Left ventricle myocardium inferior (tissue), 1 donor: Measurements from ENCODE around the gene DAAM2. TPM values are rescaled to one million over a fixed set of nuclear protein-coding genes. Genes with fewer than 3 reads are reported as not detected.

Experiments used
- DNase-seq: peaks from one replicate; pipeline ENCODE4 v3.0.0-alpha.2; 2020
- H3K27ac ChIP-seq: fragments of 200-600 bp; replicated peaks from 2 replicates; pipeline ENCODE4 v1.8.0; 2021
- H3K27me3 ChIP-seq: fragments of 200-600 bp; 2 replicates; pipeline ENCODE4 v1.8.0; 2021; ENCODE audit warnings: low read depth
- H3K36me3 ChIP-seq: fragments of 200-600 bp; 2 replicates; pipeline ENCODE4 v1.8.0; 2021
- H3K4me1 ChIP-seq: fragments of 200-600 bp; 2 replicates; pipeline ENCODE4 v1.8.0; 2021
- H3K4me3 ChIP-seq: fragments of 200-600 bp; 2 replicates; pipeline ENCODE4 v1.8.0; 2021; ENCODE audit warnings: mild to moderate bottlenecking, moderate library complexity
- H3K9me3 ChIP-seq: fragments of 200-600 bp; replicated peaks from 2 replicates; pipeline ENCODE4 v1.8.0; 2021
- CTCF ChIP-seq: fragments of 200-600 bp; IDR thresholded peaks from 2 replicates; pipeline ENCODE4 v1.8.0; 2021; ENCODE audit warnings: antibody characterized with exemption, mild to moderate bottlenecking, borderline replicate concordance
- intact Hi-C: fragments of 100-400 bp; cut with micrococcal nuclease; formaldehyde crosslinking; loops from one replicate; pipeline ENCODE4 v1.11.0; 2022
- total RNA-seq: library from RNA; stranded (reverse); fragmentation: NEBNext Ultra II Directional; extraction: Animal tissue kit (Norgen Biotek cat#: 25700); gene quantifications from one replicate; pipeline ENCODE4 v1.2.1, GENCODE V29; 2021
- donor health status: DM: no; HTN: yes; CAD: no; lungs with severe emphysema.

Gene DAAM2
- total RNA-seq, 1 donor from 2014 or later: 19.1 TPM

DNA sequence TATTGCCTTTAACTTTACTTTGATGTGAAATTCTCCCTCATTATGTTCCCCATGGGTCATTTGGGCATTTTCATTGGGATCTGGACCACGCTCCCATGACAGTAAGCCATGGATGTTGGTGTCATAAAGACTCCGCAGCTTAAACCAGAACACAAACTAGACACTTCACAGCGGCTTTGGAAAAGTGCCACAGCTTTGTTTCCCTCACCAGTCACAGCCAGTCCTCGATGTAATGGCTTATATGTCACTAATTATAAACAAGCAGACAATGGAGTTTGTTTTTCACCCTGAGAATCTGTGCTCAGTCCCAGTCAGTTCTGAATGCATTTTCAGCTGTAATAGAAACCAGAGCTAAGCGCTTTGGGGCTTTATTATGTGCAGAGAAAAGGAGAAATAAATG, 23.2 kb upstream of the DAAM2 start:
- Histone ChIP-seq H3K4me1 (no peaks in the 10 kb centered on the region), H3K27me3 (no peaks in the 10 kb centered on the region)
- TF ChIP-seq CTCF: no peak

DNA sequence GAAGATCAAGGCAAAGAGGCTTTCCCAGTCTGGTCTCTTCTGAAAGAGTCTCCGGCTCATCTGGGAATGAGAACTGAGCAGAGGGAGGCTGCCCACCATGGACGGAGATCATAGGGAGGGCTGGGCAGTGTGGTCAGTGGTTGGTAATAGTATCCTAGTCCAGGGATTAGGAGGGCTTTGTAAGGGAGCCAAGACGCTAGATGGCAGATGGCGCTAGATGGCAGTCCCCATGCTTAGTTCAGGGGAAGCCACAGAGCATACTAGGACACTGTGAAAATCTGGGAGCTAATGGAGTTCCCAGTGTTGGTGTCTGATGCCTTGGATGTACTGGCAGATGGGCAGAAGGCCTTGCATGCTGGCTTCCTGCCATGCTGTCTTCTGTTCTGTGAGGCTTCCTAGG, 21.7 kb upstream of the DAAM2 start:
- no peak for DNase-seq
- H3K4me1 ChIP-seq: no peaks in the 10 kb centered on the region
- no peaks in the 10 kb centered on the region for H3K36me3 ChIP-seq
- no peaks in the 10 kb centered on the region for H3K27me3 ChIP-seq
- TF ChIP-seq CTCF: no peak
- intact Hi-C loops: no loop called here
- no peak overlapping the region for H3K27ac ChIP-seq
- H3K9me3 ChIP-seq: no peaks in the 10 kb centered on the region
- no peak overlapping the region for H3K4me3 ChIP-seq

More for the DNA sequence above, 23.2 kb upstream of the DAAM2 start:
- H3K27ac ChIP-seq: no peak overlapping the region
- H3K36me3 ChIP-seq: no peaks in the 10 kb centered on the region
- H3K9me3 ChIP-seq: no peaks in the 10 kb centered on the region
- intact Hi-C loops: no loop called here
- DNase-seq: no peak
- H3K4me3 ChIP-seq: no peak overlapping the region

- no peak for DNase-seq
- peaks cover 8% of the 10 kb centered on the region for H3K4me1 ChIP-seq
- no peak for TF ChIP-seq CTCF
- intact Hi-C loops: no loop called here
- no peak overlapping the region for H3K4me3 ChIP-seq
- H3K27me3 ChIP-seq: no peaks in the 10 kb centered on the region
- no peak overlapping the region for H3K27ac ChIP-seq
- no peaks in the 10 kb centered on the region for H3K36me3 ChIP-seq
- H3K9me3 ChIP-seq: no peaks in the 10 kb centered on the region
Measured at GRCh38 chr6:39772559-39773273, 19.5 kb upstream of the DAAM2 start.

DNA sequence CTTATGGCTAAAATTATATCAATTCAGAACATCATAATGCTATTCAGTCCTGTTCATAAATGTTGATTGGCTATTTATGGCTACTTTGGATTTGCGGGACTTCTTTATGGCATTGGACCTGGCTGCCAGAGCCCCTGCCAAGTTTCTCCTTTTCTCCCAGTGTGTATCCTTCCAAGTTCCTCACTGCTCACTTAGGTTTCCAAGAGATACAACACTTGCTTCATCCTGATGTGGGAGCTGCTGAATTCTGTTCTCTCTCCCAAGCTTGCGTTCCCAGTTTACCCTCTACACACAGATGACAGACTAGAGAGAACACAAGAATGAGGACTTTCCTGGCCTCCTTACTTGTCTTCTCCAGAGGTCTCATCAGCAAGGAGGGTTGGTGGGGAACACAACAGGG, 18.4 kb upstream of the DAAM2 start:
- Histone ChIP-seq H3K36me3 (no peaks in the 10 kb centered on the region), H3K4me1 (peaks cover 16% of the 10 kb centered on the region), H3K27ac (no peak overlapping the region), H3K4me3 (no peak overlapping the region), H3K27me3 (no peaks in the 10 kb centered on the region), H3K9me3 (no peaks in the 10 kb centered on the region)
- intact Hi-C loops: no loop called here
- no peak for TF ChIP-seq CTCF
- no peak for DNase-seq

DNA sequence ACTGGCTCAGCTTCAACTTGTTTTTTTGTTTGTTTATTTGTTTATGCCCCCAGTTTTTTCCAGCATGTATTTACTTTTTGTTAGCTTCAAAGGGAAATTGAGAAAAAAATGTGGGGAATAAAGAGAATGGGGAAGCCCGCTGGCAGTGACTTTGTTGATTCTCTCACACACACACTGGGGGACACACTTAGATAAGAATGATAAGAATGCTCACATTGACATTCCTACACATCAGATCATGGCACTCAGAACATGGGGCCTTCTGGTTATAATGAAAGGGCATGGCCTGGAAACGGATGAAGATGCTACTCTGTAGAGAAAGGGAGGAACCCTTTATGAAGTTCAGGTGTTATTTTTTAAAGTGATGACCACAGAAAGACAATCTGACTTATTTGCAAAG, 15.6 kb upstream of the DAAM2 start:
- H3K4me3 ChIP-seq: no peak overlapping the region
- H3K27me3 ChIP-seq: no peaks in the 10 kb centered on the region
- H3K9me3 ChIP-seq: no peaks in the 10 kb centered on the region
- DNase-seq: no peak
- H3K4me1 ChIP-seq: peaks cover 16% of the 10 kb centered on the region
- H3K27ac ChIP-seq: no peak overlapping the region
- no peaks in the 10 kb centered on the region for H3K36me3 ChIP-seq
- intact Hi-C loops: no loop called here
- TF ChIP-seq CTCF: no peak
